22Rv1 (cell line): ENCODE data around the gene C20orf204.
A peak's percentile ranks its signal among the peaks of the same experiment; 100 is the strongest.

ENCODE experiments used
- H3K27ac ChIP-seq: fragments of 450-650 bp; 2 replicates; pipeline ENCODE4 v1.5.1; 2017
- CTCF ChIP-seq: fragments of 450-650 bp; IDR thresholded peaks from 2 replicates; pipeline ENCODE4 v1.5.1; 2017; ENCODE audit warnings: mild to moderate bottlenecking
- ZFX ChIP-seq: fragments of 450-650 bp; IDR thresholded peaks from 2 replicates; pipeline ENCODE4 v1.6.1; 2017; ENCODE audit warnings: antibody characterized with exemption, borderline replicate concordance

Gene C20orf204

GRCh38 chr20:64037199-64037497 lies 1.2 kb downstream of the C20orf204 start:
- TF ChIP-seq ZFX, result no peak
- no peak for TF ChIP-seq CTCF
- H3K27ac ChIP-seq, result peak overlapping the region; percentile 81; the same call in 1 of the 2 replicates

GRCh38 chr20:64037498-64038213 lies 1.7 kb downstream of the C20orf204 start:
- TF ChIP-seq ZFX (no peak), CTCF (no peak)
- peak overlapping the region; percentile 81 for H3K27ac ChIP-seq

GRCh38 chr20:64038224-64038564 lies 2.2 kb downstream of the C20orf204 start:
- no peak for TF ChIP-seq CTCF
- TF ChIP-seq ZFX, result no peak
- H3K27ac ChIP-seq, result peak overlapping the region; percentile 81

GRCh38 chr20:64038565-64039292 lies 2.7 kb downstream of the C20orf204 start:
- TF ChIP-seq CTCF (peak; percentile 88), ZFX (no peak)
- peak overlapping the region; percentile 81 for H3K27ac ChIP-seq

- H3K27ac ChIP-seq, result peak overlapping the region; percentile 81
- TF ChIP-seq CTCF (no peak; the same call in 1 of the 2 replicates), ZFX (no peak)
Observed at GRCh38 chr20:64039293-64040160, 3.5 kb downstream of the C20orf204 start.

GRCh38 chr20:64040231-64041039 lies 4.5 kb downstream of the C20orf204 start:
- TF ChIP-seq ZFX (no peak), CTCF (no peak)
- no peak overlapping the region for H3K27ac ChIP-seq
